ENCODE results near the gene COG8.

COG8 gene

DNA sequence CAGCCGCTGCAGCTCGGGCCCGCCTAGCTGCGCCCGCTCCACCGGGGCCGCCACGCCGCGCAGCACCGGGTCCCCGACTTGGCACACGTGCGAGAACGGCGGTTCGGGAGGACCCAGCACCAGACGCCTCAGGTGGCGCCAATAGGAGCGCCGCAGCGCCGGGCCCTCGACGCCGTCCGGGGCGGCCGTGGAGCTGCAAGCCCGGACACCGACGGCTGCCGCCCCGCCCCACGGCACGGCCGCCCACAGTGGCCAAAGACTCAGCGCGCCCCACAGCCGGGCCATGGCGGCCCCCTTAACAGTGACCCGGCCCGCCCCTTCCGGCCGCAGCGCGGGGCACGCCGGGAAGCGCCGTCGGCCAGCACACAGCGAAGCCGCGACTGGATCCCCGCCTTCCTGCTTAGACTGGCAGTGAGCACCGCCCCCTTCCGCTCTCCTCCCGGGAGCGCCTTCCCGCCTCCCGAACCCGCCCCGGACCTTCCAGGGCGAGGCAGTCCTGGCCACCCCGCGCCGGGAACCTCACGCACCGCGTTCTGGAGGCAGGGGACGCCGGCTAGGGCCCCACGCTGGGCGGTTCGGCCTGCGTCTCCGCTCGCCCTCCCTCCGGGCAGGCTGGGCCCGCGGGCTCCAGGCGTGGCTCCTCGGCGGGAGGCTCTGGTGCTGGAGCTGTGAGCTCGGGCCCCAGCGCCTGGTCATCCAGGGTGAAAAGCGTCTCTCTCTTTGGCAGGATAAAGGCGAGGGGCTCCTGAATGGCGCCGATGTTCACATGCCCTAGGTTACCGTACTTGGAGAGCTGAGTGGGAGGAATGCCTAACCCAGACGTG, 8.9 kb downstream of the COG8 start, which contains the start of gene PDF:
PDF (minus strand) TSS at position 303 of the 824 bp plus-strand sequence; CDS start at position 285, 18 bp downstream.
- TF ChIP-seq TAF1 (IDR thresholded peaks at IDR 0.05; ENCODE audit: low read depth, low read length) (no peak), POLR2A (IDR thresholded peaks at IDR 0.05; ENCODE audit: low read depth, low read length) (peak; percentile 75), POLR2AphosphoS5 (IDR thresholded peaks at IDR 0.05; ENCODE audit: low read depth, low read length) (peak; percentile 86), PAX5 (IDR thresholded peaks at IDR 0.05; ENCODE audit: insufficient read depth, low read length, severe bottlenecking) (no peak), POU2F2 (IDR thresholded peaks at IDR 0.05; ENCODE audit: low read depth, low read length) (peak; percentile 22; the same call in 1 of the 2 replicates), SPI1 (IDR thresholded peaks at IDR 0.05; ENCODE audit: low read depth, low read length) (0 out of 2 replicates have a peak, but pooled peaks have one; percentile 21)
- FAIRE-seq (peak; percentile 96), DNase-seq (ENCODE audit: insufficient read length, low spot score) (peak; percentile 94)

DNA sequence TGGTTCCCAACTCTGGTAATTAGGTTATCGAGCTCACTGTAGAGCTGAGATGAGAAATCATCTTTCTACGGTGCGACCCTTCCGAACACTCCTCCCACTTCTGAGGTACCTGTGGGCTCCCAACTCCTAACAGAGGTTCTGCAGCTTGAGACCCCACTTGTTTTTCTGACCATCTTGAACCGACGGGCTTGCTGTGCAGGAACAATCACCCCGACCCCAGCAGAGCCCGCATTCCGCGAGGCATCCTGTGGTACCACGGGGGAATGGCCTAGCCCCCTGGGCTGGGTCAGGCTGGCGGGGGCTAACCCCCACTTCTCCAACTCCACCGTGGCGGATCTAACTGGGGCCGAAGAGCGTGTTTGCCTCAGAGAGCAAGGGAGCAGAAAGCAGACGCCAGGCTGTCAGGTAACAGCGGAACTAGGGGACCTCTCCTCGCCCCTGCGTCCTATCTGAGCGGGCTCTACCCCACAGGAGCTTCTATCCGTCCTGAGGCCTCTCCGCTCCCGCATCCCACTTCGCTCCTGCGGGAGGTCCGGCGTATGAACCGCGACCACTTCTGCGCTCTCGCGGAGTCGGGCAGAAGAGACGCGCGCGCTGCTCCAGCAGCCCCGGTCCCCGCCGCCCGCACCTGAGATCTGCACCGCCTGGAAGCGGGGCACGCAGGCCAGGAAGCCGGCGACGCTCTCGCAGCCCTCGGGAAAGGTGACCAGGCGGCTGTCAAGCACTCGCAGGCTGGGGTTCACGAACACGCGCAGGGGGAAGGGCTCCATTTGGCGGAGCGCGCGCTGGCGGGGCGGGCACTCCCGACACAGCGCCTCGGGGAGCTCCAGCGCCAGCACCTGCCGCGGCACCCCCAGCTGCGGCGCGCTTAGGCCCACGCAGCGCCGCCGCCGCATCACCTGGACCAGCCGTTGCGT, 9.7 kb downstream of the COG8 start:
- TF ChIP-seq PAX5 (IDR thresholded peaks at IDR 0.05; ENCODE audit: insufficient read depth, low read length, severe bottlenecking), result no peak
- no peak for TF ChIP-seq TAF1 (IDR thresholded peaks at IDR 0.05; ENCODE audit: low read depth, low read length)
- TF ChIP-seq POLR2A (IDR thresholded peaks at IDR 0.05; ENCODE audit: low read depth, low read length), result peak; percentile 30; the same call in 1 of the 2 replicates
- no peak for TF ChIP-seq SPI1 (IDR thresholded peaks at IDR 0.05; ENCODE audit: low read depth, low read length)
- DNase-seq (ENCODE audit: insufficient read length, low spot score), result peak; percentile 68
- no peak for FAIRE-seq

- FAIRE-seq, result no peak
- no peak for DNase-seq (ENCODE audit: insufficient read length, low spot score)
These were observed 10.5 kb downstream of the COG8 start for GRCh38 chr16:69328854-69329316.

DNA sequence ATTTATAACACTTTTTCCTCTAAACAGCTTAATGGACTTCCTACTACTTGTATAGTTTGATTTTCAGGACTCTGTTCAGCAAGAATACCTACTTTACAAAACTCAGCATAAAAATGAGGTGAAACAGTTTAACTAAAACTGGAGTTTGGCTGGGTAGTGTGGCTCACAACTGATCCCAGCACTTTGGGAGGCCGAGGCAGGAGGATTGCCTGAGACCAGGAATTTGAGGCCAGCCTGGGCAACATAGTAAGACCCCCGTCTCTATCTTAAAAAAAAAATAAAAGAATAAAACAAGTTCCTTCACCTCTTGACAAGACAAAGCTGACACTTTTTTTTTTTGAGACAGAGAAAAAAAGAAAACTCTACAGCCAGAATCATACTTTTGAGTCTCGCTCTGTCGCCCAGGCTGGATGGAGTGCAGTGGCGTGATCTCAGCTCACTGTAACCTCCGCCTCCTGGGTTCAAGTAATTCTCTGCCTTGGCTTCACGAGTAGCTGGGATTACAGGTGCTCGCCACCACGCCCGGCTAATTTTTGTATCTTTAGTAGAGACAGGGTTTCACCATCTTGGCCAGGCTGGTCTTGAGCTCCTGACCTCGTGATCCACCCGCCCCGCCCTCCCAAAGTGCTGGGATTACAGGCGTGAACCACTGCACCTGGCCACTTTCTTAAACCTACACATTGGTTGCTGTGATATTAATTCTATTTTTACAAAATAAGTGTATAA, 11.6 kb downstream of the COG8 start:
- no peak; the same call in 1 of the 2 replicates for TF ChIP-seq POLR2A (IDR thresholded peaks at IDR 0.05; ENCODE audit: low read depth, low read length)
- TF ChIP-seq TAF1 (IDR thresholded peaks at IDR 0.05; ENCODE audit: low read depth, low read length), result no peak
- TF ChIP-seq POLR2AphosphoS5 (IDR thresholded peaks at IDR 0.05; ENCODE audit: low read depth, low read length), result no peak
- TF ChIP-seq SPI1 (IDR thresholded peaks at IDR 0.05; ENCODE audit: low read depth, low read length), result no peak
- TF ChIP-seq POU2F2 (IDR thresholded peaks at IDR 0.05; ENCODE audit: low read depth, low read length), result no peak
- TF ChIP-seq PAX5 (IDR thresholded peaks at IDR 0.05; ENCODE audit: insufficient read depth, low read length, severe bottlenecking), result no peak
- DNase-seq (ENCODE audit: insufficient read length, low spot score) (no peak), FAIRE-seq (no peak)

More at GRCh38 chr16:69328854-69329316, 10.5 kb downstream of the COG8 start:
- no peak for TF ChIP-seq POLR2A (IDR thresholded peaks at IDR 0.05; ENCODE audit: low read depth, low read length)
- TF ChIP-seq SPI1 (IDR thresholded peaks at IDR 0.05; ENCODE audit: low read depth, low read length), result no peak
- no peak for TF ChIP-seq POU2F2 (IDR thresholded peaks at IDR 0.05; ENCODE audit: low read depth, low read length)
- no peak for TF ChIP-seq TAF1 (IDR thresholded peaks at IDR 0.05; ENCODE audit: low read depth, low read length)
- TF ChIP-seq PAX5 (IDR thresholded peaks at IDR 0.05; ENCODE audit: insufficient read depth, low read length, severe bottlenecking), result no peak
- no peak for TF ChIP-seq POLR2AphosphoS5 (IDR thresholded peaks at IDR 0.05; ENCODE audit: low read depth, low read length)

GRCh38 chr16:69326172-69326873, 13.0 kb downstream of the COG8 start:
- DNase-seq (ENCODE audit: insufficient read length, low spot score) (no peak), FAIRE-seq (no peak)
- TF ChIP-seq POLR2A (IDR thresholded peaks at IDR 0.05; ENCODE audit: low read depth, low read length), result no peak
- TF ChIP-seq TAF1 (IDR thresholded peaks at IDR 0.05; ENCODE audit: low read depth, low read length), result no peak
- no peak for TF ChIP-seq PAX5 (IDR thresholded peaks at IDR 0.05; ENCODE audit: insufficient read depth, low read length, severe bottlenecking)
- no peak for TF ChIP-seq POLR2AphosphoS5 (IDR thresholded peaks at IDR 0.05; ENCODE audit: low read depth, low read length)
- no peak for TF ChIP-seq SPI1 (IDR thresholded peaks at IDR 0.05; ENCODE audit: low read depth, low read length)
- TF ChIP-seq POU2F2 (IDR thresholded peaks at IDR 0.05; ENCODE audit: low read depth, low read length), result no peak

DNA sequence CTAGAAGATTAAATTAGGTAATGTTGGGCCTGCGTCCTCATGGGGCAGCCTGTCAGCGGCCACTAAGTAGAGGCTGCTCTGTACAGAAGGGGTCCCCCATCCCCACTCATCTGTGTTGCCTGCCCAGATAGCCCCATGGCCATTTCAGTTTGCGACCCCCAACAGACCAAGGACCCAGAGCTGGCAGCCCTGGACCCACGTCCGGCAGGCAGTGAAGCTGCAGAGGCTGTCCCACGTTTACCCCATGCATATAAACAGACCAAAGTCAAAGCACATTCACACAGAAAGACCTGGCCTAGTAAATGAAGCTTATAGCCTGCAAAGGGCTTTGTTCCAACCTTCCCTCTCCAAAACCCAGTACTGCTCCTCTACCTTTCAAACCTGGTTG, 13.6 kb downstream of the COG8 start:
- TF ChIP-seq SPI1 (IDR thresholded peaks at IDR 0.05; ENCODE audit: low read depth, low read length) (no peak), POLR2A (IDR thresholded peaks at IDR 0.05; ENCODE audit: low read depth, low read length) (no peak), POU2F2 (IDR thresholded peaks at IDR 0.05; ENCODE audit: low read depth, low read length) (no peak), POLR2AphosphoS5 (IDR thresholded peaks at IDR 0.05; ENCODE audit: low read depth, low read length) (no peak), PAX5 (IDR thresholded peaks at IDR 0.05; ENCODE audit: insufficient read depth, low read length, severe bottlenecking) (no peak), TAF1 (IDR thresholded peaks at IDR 0.05; ENCODE audit: low read depth, low read length) (no peak)
- FAIRE-seq, result no peak
- DNase-seq (ENCODE audit: insufficient read length, low spot score), result no peak

GRCh38 chr16:69324585-69325253, 14.6 kb downstream of the COG8 start:
- DNase-seq (ENCODE audit: insufficient read length, low spot score) (no peak), FAIRE-seq (no peak)
- no peak for TF ChIP-seq PAX5 (IDR thresholded peaks at IDR 0.05; ENCODE audit: insufficient read depth, low read length, severe bottlenecking)
- TF ChIP-seq POLR2A (IDR thresholded peaks at IDR 0.05; ENCODE audit: low read depth, low read length), result no peak
- TF ChIP-seq SPI1 (IDR thresholded peaks at IDR 0.05; ENCODE audit: low read depth, low read length), result no peak
- no peak for TF ChIP-seq TAF1 (IDR thresholded peaks at IDR 0.05; ENCODE audit: low read depth, low read length)
- TF ChIP-seq POLR2AphosphoS5 (IDR thresholded peaks at IDR 0.05; ENCODE audit: low read depth, low read length), result no peak
- TF ChIP-seq POU2F2 (IDR thresholded peaks at IDR 0.05; ENCODE audit: low read depth, low read length), result no peak

Data from GM12891 (cell line).